ENCODE data around the gene AVPR1B. TPM values are rescaled to one million over a fixed set of nuclear protein-coding genes. Genes with fewer than 3 reads are reported as not detected.

The AVPR1B gene
- total and polyA plus RNA-seq, 2 of the 13 experiments (the other 11 are each of a cell fraction or from before 2014, with no cell fraction given): 0.05 TPM; not detected in 1

GRCh38 chr1:206082831-206083695 lies 34.1 kb downstream of the AVPR1B start:
- 77% methylated on average over 8 of the region's 8 CpGs for WGBS (ENCODE audit: low lambda C conversion rate)
- POLR2A ChIA-PET: no interaction called here
- Histone ChIP-seq H4K20me1 (ENCODE audit: insufficient read depth, low read length) (no peaks in the 10 kb centered on the region), H3K27me3 (ENCODE audit: control insufficient read depth in 1 of 2, insufficient read depth in 2 of 2, low read length in 2 of 2) (no peaks in the 10 kb centered on the region), H2AFZ (ENCODE audit: low read length) (no peak overlapping the region), H3K36me3 (replicated peaks in 1 of 2; ENCODE audit: control insufficient read depth in 1 of 2, insufficient read depth in 2 of 2, low read length in 2 of 2) (no peaks in the 10 kb centered on the region), H3K4me1 (ENCODE audit: insufficient read depth, low read length) (no peaks in the 10 kb centered on the region), H3K9me3 (ENCODE audit: low read length) (no peaks in the 10 kb centered on the region), H3K9ac (ENCODE audit: insufficient read depth, low read depth, low read length) (no peak overlapping the region), H3K27ac (ENCODE audit: extremely low read length, insufficient read depth, low read length) (no peak overlapping the region), H3K4me3 (replicated peaks in 1 of 3; ENCODE audit: insufficient read depth in 1 of 3, low read depth in 2 of 3, low read length in 3 of 3) (no peak overlapping the region), H3K4me2 (ENCODE audit: low read depth, low read length) (no peak overlapping the region), H3K79me2 (ENCODE audit: insufficient read depth, low read length) (no peaks in the 10 kb centered on the region)
- TF ChIP-seq NBN (conservative IDR thresholded peaks at IDR 0.05): no peak
- 0 out of 2 replicates have a peak, but pooled peaks have one; percentile 32 for TF ChIP-seq ZNF263 (CRISPR knock-in tag; IDR thresholded peaks at IDR 0.05)
- DNase-seq (ENCODE audit: low spot score) (no peak), ATAC-seq (no peak), FAIRE-seq (no peak)
- CTCF ChIA-PET (ENCODE audit: low intra/inter-chr PET ratio, low total read pairs): no interaction called here
- BruUV-seq (replicated peaks): no TSS peak
- in situ Hi-C loops (cut with HindIII; ENCODE audit: extremely low pct_ligation_motif_present, low pct_unique_long_range_greater_than_20kb) (no loop called here), intact Hi-C loops (cut with micrococcal nuclease; ENCODE audit: unreplicated experiment) (no loop called here)

GRCh38 chr1:206081856-206082255 lies 35.3 kb downstream of the AVPR1B start:
- intact Hi-C loops (cut with micrococcal nuclease; ENCODE audit: unreplicated experiment) (no loop called here), in situ Hi-C loops (cut with HindIII; ENCODE audit: extremely low pct_ligation_motif_present, low pct_unique_long_range_greater_than_20kb) (no loop called here)
- Histone ChIP-seq H3K9me3 (ENCODE audit: low read length) (no peaks in the 10 kb centered on the region), H3K27me3 (ENCODE audit: control insufficient read depth in 1 of 2, insufficient read depth in 2 of 2, low read length in 2 of 2) (no peaks in the 10 kb centered on the region), H3K9ac (ENCODE audit: insufficient read depth, low read depth, low read length) (no peak overlapping the region), H3K4me3 (replicated peaks in 1 of 3; ENCODE audit: insufficient read depth in 1 of 3, low read depth in 2 of 3, low read length in 3 of 3) (no peak overlapping the region), H3K79me2 (ENCODE audit: insufficient read depth, low read length) (no peaks in the 10 kb centered on the region), H3K4me1 (ENCODE audit: insufficient read depth, low read length) (no peaks in the 10 kb centered on the region), H3K36me3 (replicated peaks in 1 of 2; ENCODE audit: control insufficient read depth in 1 of 2, insufficient read depth in 2 of 2, low read length in 2 of 2) (no peaks in the 10 kb centered on the region), H2AFZ (ENCODE audit: low read length) (no peak overlapping the region), H4K20me1 (ENCODE audit: insufficient read depth, low read length) (no peaks in the 10 kb centered on the region), H3K4me2 (ENCODE audit: low read depth, low read length) (no peak overlapping the region), H3K27ac (ENCODE audit: extremely low read length, insufficient read depth, low read length) (no peak overlapping the region)
- POLR2A ChIA-PET: no interaction called here
- peak; percentile 79 for ATAC-seq
- WGBS (ENCODE audit: low lambda C conversion rate): 72% methylated on average over 5 of the region's 5 CpGs
- peak; percentile 23 for DNase-seq (ENCODE audit: low spot score)
- no peak for FAIRE-seq
- no TSS peak for BruUV-seq (replicated peaks)
- CTCF ChIA-PET (ENCODE audit: low intra/inter-chr PET ratio, low total read pairs): no interaction called here
- TF ChIP-seq ZNF232 (CRISPR knock-in tag; IDR thresholded peaks at IDR 0.05; ENCODE audit: borderline replicate concordance): peak; percentile 78
- TF ChIP-seq SMC3 (IDR thresholded peaks at IDR 0.05; ENCODE audit: low read length): 0 out of 2 replicates have a peak, but pooled peaks have one; percentile 5
- no peak for TF ChIP-seq BRCA1 (CRISPR knock-in tag; IDR thresholded peaks at IDR 0.05)
- TF ChIP-seq CENPT (CRISPR knock-in tag; IDR thresholded peaks at IDR 0.05; ENCODE audit: low read depth): no peak
